Calu3 (cell line): Measurements from ENCODE around the gene DUSP16. TPM values are rescaled to one million over a fixed set of nuclear protein-coding genes. Genes with fewer than 3 reads are reported as not detected.

ENCODE experiments used
- BruUV-seq: library from RNA; stranded (reverse); fragments of 400-500 nt; replicated peaks from 2 replicates; lab custom pipeline; 2021; lab: Mats Ljungman, UMichigan
- CTCF ChIA-PET: fragments of 300-600 bp; sonication (Branson Sonifier 250); formaldehyde crosslinking; loops from one replicate; lab custom pipeline; 2022; ENCODE audit warnings: antibody characterized with exemption; lab: Charles Lee
- DNase-seq: peaks from one replicate; pipeline ENCODE4 v3.0.0; 2022
- H3K27ac Mint-ChIP-seq: one replicate; pipeline ENCODE4 v1.8.0; 2022; ENCODE audit warnings: mixed read lengths; ENCODE audit not compliant: unreplicated experiment
- H3K27me3 Mint-ChIP-seq: one replicate; pipeline ENCODE4 v1.8.0; 2022; ENCODE audit warnings: mixed read lengths; ENCODE audit not compliant: unreplicated experiment
- H3K36me3 Mint-ChIP-seq: one replicate; pipeline ENCODE4 v1.8.0; 2022; ENCODE audit warnings: mild to moderate bottlenecking, moderate library complexity, mixed read lengths; ENCODE audit not compliant: insufficient read depth, unreplicated experiment
- H3K4me1 Mint-ChIP-seq: one replicate; pipeline ENCODE4 v1.8.0; 2022; ENCODE audit warnings: mild to moderate bottlenecking, low read depth, mixed read lengths; ENCODE audit not compliant: unreplicated experiment
- H3K4me3 Mint-ChIP-seq: one replicate; pipeline ENCODE4 v1.8.0; 2022; ENCODE audit warnings: mild to moderate bottlenecking, low read depth, moderate library complexity, mixed read lengths; ENCODE audit not compliant: unreplicated experiment
- H3K9me3 Mint-ChIP-seq: one replicate; pipeline ENCODE4 v1.8.0; 2022; ENCODE audit warnings: low read depth, mixed read lengths; ENCODE audit not compliant: unreplicated experiment
- intact Hi-C: fragments of 100-400 bp; cut with micrococcal nuclease; formaldehyde crosslinking; loops from one replicate; pipeline ENCODE4 v1.10.0; 2022; ENCODE audit not compliant: unreplicated experiment
- total RNA-seq: library from RNA; stranded (reverse); gene quantifications from 2 replicates; pipeline ENCODE4 v1.2.3, GENCODE V29; 2022
- TF ChIP-seq, protein P1 (sequence below): fragments of 200-600 bp; IDR thresholded peaks from one replicate; pipeline ENCODE4 v1.8.0; 2022; ENCODE audit warnings: antibody characterized with exemption; ENCODE audit not compliant: unreplicated experiment

Gene DUSP16
- total RNA-seq, 1 experiment from 2014 or later: 25.8 TPM

DNA sequence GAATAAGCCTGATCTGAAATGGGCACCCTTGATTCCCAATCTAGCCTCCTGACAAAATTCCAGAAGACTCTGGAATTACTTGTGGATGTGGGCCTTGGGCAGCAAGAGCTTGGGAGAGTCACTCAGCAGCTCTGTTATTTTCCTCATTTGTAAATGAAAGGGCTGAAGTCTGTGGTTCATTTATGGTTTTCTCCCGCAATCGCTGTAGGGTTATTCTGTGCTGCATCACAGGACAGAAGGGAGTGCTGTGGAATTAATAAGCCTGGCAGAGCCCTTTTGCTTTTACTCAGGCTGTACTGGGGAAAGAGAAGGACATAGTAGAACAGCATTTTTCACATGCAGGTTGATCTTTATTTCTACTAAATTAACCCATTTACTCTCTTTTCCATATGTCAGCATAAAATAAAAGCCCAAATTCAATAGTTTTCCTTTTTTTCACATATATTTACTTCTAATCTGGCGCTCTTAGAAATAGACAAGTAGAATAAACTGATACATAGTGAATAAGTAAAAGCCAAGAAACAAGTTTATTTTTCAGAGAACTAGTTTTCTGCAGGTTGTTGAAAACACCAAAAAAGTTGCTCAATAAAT is 49.2 kb downstream of the DUSP16 start:
- no peak for DNase-seq
- CTCF ChIA-PET: no interaction called here

DNA sequence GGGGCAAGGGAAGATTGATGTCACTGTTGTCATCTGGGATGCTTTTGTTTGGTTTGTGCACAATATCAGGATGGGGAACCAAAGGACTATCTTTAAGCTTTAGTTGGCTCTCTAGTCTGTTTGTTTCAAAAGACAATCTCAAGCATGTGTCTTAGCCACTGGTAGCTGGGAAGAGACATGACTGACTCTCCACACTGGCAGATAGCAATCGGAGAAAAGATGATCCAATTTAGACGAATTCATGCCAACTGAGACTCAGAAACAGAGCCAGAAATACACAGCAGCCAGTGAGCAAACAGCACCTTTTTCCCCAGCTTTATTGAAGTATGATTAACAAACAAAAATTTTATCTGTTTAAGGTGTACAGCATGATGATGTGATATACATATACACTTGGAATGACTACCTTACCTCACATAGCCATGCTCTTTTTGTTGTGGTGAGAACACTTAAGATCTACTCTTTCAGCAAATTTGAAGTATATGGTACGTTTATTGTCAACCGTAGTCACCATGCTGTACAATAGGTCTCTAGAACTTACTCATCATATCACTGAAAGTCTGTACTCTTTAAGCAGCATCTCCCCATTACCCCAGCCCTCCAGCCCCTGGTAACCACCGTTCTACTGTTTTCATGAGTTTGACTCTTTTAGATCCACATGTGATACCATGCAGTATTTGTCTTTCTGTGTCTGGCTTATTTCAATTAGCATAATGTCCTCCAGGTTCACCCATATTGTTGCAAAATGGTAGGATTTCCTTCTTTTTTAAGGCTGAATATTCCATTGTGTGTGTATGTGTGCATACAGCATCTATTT is 50.6 kb downstream of the DUSP16 start:
- Mint-ChIP-seq H3K4me3 (no peak overlapping the region), H3K27ac (no peak overlapping the region), H3K4me1 (no peaks in the 10 kb centered on the region), H3K36me3 (no peaks in the 10 kb centered on the region), H3K27me3 (no peaks in the 10 kb centered on the region), H3K9me3 (no peaks in the 10 kb centered on the region)
- TF ChIP-seq, protein P1, sequence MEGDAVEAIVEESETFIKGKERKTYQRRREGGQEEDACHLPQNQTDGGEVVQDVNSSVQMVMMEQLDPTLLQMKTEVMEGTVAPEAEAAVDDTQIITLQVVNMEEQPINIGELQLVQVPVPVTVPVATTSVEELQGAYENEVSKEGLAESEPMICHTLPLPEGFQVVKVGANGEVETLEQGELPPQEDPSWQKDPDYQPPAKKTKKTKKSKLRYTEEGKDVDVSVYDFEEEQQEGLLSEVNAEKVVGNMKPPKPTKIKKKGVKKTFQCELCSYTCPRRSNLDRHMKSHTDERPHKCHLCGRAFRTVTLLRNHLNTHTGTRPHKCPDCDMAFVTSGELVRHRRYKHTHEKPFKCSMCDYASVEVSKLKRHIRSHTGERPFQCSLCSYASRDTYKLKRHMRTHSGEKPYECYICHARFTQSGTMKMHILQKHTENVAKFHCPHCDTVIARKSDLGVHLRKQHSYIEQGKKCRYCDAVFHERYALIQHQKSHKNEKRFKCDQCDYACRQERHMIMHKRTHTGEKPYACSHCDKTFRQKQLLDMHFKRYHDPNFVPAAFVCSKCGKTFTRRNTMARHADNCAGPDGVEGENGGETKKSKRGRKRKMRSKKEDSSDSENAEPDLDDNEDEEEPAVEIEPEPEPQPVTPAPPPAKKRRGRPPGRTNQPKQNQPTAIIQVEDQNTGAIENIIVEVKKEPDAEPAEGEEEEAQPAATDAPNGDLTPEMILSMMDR: no peak
- intact Hi-C loops: no loop called here
- no peak for DNase-seq
- BruUV-seq: no TSS peak
- CTCF ChIA-PET: no interaction called here

More for the DNA sequence above, 49.2 kb downstream of the DUSP16 start:
- TF ChIP-seq, protein P1: no peak
- Mint-ChIP-seq H3K4me3 (no peak overlapping the region), H3K27me3 (no peaks in the 10 kb centered on the region), H3K4me1 (no peaks in the 10 kb centered on the region), H3K9me3 (no peaks in the 10 kb centered on the region), H3K36me3 (no peaks in the 10 kb centered on the region), H3K27ac (no peak overlapping the region)
- no TSS peak for BruUV-seq
- intact Hi-C loops: no loop called here

DNA sequence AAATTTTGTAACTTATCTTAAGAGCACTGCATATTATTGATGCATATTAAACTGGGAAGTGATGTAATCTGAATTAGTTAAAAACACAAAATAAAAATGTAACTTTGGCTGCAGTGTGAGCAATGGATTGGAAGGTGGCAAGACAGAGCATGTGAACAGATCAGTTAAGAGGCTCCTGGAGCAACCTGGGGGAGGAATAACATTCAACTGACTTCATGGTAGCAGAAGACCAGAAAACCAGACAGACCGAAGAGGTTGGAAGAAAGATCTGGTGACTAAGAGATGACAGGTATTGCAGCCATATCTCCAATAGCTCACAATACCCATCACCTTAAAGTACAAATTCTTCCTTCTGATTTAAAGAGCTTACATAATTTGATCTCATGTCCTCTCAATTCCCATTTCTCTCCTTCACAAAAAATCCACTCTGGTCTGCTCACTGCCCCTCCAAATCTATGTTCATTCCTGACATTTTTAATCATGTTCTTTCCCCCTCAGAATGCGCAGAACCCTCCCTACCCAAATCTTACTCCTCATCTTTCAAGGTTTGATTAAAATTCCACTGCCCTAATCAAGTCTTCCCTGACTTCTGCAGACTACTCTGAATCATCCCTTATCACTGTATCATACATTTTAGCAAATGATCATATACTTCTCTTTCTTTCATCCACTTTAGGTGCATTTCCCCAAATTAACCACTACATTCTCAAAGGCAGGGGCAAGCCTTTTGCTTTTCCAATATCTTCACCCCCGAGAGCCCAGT is 51.5 kb downstream of the DUSP16 start:
- Mint-ChIP-seq H3K4me1 (peaks cover 5% of the 10 kb centered on the region), H3K36me3 (no peaks in the 10 kb centered on the region), H3K27ac (no peak overlapping the region), H3K4me3 (no peak overlapping the region), H3K27me3 (no peaks in the 10 kb centered on the region), H3K9me3 (no peaks in the 10 kb centered on the region)
- CTCF ChIA-PET: no interaction called here
- no TSS peak for BruUV-seq
- DNase-seq: no peak
- TF ChIP-seq, protein P1: no peak
- intact Hi-C loops: no loop called here

DNA sequence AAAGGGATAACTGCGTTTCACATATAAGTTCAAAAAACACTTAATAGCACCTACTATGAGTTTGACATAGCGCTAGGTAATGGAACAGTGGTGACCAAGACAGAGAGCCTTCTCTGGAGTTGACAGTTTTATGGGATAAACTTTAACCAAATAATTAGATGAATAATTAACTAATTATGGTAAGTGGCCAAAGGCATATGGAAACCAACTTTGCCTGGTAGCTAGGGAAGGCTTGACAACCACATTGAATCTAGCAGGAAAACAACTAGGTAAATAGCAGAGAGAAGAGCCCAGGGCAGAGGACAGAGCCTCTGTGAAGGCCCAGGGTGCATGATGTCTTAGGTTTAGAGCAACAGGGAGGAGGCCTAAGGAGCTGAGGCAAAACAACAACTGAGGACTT is 52.1 kb downstream of the DUSP16 start:
- DNase-seq: no peak
- CTCF ChIA-PET: no interaction called here
- peaks cover 10% of the 10 kb centered on the region for H3K4me1 Mint-ChIP-seq
- H3K27ac Mint-ChIP-seq: no peak overlapping the region
- no peaks in the 10 kb centered on the region for H3K27me3 Mint-ChIP-seq
- no peak overlapping the region for H3K4me3 Mint-ChIP-seq
- TF ChIP-seq, protein P1: no peak
- no TSS peak for BruUV-seq
- no peaks in the 10 kb centered on the region for H3K36me3 Mint-ChIP-seq
- H3K9me3 Mint-ChIP-seq: no peaks in the 10 kb centered on the region
- intact Hi-C loops: no loop called here
